ENCODE data around the gene CDH2.

DNA sequence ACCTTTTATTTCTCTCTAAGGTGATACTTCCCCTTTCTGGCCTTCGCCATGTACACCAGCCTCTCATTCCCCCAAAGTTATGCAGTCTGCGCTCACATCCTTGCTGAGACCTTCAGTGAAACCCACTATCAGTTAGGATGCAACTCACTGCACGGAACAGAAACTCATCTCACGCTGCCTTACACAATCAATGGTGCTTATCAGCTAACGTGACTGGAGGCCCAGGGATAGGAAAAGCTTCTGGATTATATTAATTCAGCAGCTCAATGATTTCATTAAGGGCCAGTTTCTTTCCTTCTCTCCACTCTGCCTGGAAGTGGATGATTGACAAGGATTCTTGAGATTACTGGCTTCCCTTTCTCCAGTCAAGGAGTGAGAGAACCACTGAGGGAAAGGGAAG is 44.8 kb downstream of the CDH2 start:
- TF ChIP-seq RARB (CRISPR knock-in tag; IDR thresholded peaks at IDR 0.05) (no peak), ZFP30 (CRISPR knock-in tag; IDR thresholded peaks at IDR 0.05) (no peak), CSDC2 (CRISPR knock-in tag; IDR thresholded peaks at IDR 0.05) (no peak), PPARA (CRISPR knock-in tag; IDR thresholded peaks at IDR 0.05; ENCODE audit: borderline replicate concordance) (no peak), ZNF70 (CRISPR knock-in tag; IDR thresholded peaks at IDR 0.05) (no peak), GLIS3 (CRISPR knock-in tag; IDR thresholded peaks at IDR 0.05) (no peak)
- TF ChIP-seq, protein P1, sequence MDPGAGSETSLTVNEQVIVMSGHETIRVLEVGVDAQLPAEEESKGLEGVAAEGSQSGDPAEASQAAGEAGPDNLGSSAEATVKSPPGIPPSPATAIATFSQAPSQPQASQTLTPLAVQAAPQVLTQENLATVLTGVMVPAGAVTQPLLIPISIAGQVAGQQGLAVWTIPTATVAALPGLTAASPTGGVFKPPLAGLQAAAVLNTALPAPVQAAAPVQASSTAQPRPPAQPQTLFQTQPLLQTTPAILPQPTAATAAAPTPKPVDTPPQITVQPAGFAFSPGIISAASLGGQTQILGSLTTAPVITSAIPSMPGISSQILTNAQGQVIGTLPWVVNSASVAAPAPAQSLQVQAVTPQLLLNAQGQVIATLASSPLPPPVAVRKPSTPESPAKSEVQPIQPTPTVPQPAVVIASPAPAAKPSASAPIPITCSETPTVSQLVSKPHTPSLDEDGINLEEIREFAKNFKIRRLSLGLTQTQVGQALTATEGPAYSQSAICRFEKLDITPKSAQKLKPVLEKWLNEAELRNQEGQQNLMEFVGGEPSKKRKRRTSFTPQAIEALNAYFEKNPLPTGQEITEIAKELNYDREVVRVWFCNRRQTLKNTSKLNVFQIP (CRISPR knock-in tag; IDR thresholded peaks at IDR 0.05; ENCODE audit: borderline replicate concordance, low read depth), result no peak
- TF ChIP-seq, protein P2, sequence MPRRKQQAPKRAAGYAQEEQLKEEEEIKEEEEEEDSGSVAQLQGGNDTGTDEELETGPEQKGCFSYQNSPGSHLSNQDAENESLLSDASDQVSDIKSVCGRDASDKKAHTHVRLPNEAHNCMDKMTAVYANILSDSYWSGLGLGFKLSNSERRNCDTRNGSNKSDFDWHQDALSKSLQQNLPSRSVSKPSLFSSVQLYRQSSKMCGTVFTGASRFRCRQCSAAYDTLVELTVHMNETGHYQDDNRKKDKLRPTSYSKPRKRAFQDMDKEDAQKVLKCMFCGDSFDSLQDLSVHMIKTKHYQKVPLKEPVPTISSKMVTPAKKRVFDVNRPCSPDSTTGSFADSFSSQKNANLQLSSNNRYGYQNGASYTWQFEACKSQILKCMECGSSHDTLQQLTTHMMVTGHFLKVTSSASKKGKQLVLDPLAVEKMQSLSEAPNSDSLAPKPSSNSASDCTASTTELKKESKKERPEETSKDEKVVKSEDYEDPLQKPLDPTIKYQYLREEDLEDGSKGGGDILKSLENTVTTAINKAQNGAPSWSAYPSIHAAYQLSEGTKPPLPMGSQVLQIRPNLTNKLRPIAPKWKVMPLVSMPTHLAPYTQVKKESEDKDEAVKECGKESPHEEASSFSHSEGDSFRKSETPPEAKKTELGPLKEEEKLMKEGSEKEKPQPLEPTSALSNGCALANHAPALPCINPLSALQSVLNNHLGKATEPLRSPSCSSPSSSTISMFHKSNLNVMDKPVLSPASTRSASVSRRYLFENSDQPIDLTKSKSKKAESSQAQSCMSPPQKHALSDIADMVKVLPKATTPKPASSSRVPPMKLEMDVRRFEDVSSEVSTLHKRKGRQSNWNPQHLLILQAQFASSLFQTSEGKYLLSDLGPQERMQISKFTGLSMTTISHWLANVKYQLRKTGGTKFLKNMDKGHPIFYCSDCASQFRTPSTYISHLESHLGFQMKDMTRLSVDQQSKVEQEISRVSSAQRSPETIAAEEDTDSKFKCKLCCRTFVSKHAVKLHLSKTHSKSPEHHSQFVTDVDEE (CRISPR knock-in tag; IDR thresholded peaks at IDR 0.05), result peak; percentile 81
- TF ChIP-seq, protein P3, sequence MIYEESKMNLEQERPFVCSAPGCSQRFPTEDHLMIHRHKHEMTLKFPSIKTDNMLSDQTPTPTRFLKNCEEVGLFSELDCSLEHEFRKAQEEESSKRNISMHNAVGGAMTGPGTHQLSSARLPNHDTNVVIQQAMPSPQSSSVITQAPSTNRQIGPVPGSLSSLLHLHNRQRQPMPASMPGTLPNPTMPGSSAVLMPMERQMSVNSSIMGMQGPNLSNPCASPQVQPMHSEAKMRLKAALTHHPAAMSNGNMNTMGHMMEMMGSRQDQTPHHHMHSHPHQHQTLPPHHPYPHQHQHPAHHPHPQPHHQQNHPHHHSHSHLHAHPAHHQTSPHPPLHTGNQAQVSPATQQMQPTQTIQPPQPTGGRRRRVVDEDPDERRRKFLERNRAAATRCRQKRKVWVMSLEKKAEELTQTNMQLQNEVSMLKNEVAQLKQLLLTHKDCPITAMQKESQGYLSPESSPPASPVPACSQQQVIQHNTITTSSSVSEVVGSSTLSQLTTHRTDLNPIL (CRISPR knock-in tag; IDR thresholded peaks at IDR 0.05; ENCODE audit: low read depth), result no peak
